ENCODE results near the gene GPRIN3. TPM values are rescaled to one million over a fixed set of nuclear protein-coding genes. Genes with fewer than 3 reads are reported as not detected.
A peak's percentile ranks its signal among the peaks of the same experiment; 100 is the strongest.

GPRIN3 gene
- total RNA-seq, 6 donors from 2014 or later, result 13.6 to 28.0 (median 20.6) TPM

GRCh38 chr4:89331686-89332544 lies 24.3 kb upstream of the GPRIN3 start:
- peak in 1 of 2 donors; percentile 75 for ATAC-seq (ENCODE audit: low FRiP score in 2 of 2)
- 60 to 62% methylated on average over 5 of the region's 5 CpGs for WGBS, 2 donors
- H3K27ac ChIP-seq, result peak overlapping the region in 3 of 4 donors; percentile 3 to 24 (median 4)

DNA sequence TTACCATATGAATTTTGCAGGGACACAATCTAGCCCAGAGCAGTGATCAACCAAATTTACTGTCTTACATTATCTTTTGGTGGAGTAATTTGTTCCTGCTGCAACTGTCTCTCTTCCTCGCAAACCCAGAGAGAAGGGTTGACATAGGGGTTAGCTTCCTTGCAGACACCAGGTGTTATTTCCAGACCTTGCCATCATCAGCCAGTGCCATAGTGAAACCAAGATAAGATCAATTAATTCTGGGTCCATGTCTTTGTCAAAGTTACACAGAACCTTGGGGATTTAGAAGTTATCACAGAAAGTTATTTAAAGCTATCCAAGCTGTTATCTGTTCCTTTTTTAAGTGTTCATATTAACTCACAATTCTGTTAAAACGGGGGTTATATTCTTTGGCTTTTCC lies 23.6 kb upstream of the GPRIN3 start:
- no peak for DNase-seq
- Histone ChIP-seq H3K27me3 (no peaks in the 10 kb centered on the region), H3K36me3 (no peaks in the 10 kb centered on the region), H3K27ac (peak overlapping the region in 1 of 4 donors; percentile 24), H3K4me1 (no peaks in the 10 kb centered on the region), H3K4me3 (no peak overlapping the region), H3K9me3 (no peaks in the 10 kb centered on the region)
- TF ChIP-seq, protein P1, sequence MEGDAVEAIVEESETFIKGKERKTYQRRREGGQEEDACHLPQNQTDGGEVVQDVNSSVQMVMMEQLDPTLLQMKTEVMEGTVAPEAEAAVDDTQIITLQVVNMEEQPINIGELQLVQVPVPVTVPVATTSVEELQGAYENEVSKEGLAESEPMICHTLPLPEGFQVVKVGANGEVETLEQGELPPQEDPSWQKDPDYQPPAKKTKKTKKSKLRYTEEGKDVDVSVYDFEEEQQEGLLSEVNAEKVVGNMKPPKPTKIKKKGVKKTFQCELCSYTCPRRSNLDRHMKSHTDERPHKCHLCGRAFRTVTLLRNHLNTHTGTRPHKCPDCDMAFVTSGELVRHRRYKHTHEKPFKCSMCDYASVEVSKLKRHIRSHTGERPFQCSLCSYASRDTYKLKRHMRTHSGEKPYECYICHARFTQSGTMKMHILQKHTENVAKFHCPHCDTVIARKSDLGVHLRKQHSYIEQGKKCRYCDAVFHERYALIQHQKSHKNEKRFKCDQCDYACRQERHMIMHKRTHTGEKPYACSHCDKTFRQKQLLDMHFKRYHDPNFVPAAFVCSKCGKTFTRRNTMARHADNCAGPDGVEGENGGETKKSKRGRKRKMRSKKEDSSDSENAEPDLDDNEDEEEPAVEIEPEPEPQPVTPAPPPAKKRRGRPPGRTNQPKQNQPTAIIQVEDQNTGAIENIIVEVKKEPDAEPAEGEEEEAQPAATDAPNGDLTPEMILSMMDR (IDR thresholded peaks at IDR 0.05), result no peak
- TF ChIP-seq POLR2AphosphoS5 (IDR thresholded peaks at IDR 0.05), result no peak
- 70 to 81% methylated on average over 2 of the region's 2 CpGs for WGBS, 2 donors
- no peak for ATAC-seq (ENCODE audit: low FRiP score in 2 of 2)

More at GRCh38 chr4:89331686-89332544, 24.3 kb upstream of the GPRIN3 start:
- H3K36me3 ChIP-seq, result no peaks in the 10 kb centered on the region
- DNase-seq, result no peak
- no peaks in the 10 kb centered on the region for H3K4me1 ChIP-seq
- TF ChIP-seq POLR2AphosphoS5 (IDR thresholded peaks at IDR 0.05) (no peak), EP300 (IDR thresholded peaks at IDR 0.05) (no peak), POLR2A (IDR thresholded peaks at IDR 0.05) (no peak)
- TF ChIP-seq, protein P1 (IDR thresholded peaks at IDR 0.05), result no peak
- H3K27me3 ChIP-seq, result no peaks in the 10 kb centered on the region
- H3K9me3 ChIP-seq, result no peaks in the 10 kb centered on the region
- H3K4me3 ChIP-seq, result no peak overlapping the region

DNA sequence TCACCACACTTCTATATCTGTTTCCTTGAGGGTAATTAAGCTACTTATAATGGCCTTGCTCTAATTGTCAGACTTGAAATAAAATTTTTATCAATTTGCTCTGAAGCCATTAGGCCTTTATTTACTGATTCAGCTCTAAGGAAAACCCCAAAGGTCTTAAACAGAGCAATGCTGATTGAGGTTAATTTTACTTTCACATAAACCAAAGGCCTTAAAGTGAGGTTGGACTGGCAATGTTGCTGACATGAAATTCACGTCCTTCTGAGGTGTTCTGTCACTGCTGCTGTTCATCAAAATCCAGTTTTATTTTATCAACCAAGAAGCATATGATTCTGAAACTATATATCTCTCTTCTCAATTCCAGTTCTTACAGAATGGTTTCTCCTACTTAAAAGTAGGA lies 21.7 kb upstream of the GPRIN3 start:
- TF ChIP-seq POLR2A (IDR thresholded peaks at IDR 0.05) (no peak), POLR2AphosphoS5 (IDR thresholded peaks at IDR 0.05) (no peak), EP300 (IDR thresholded peaks at IDR 0.05) (no peak)
- TF ChIP-seq, protein P1 (IDR thresholded peaks at IDR 0.05), result no peak
- DNase-seq (no peak), ATAC-seq (ENCODE audit: low FRiP score in 2 of 2) (no peak)
- no peaks in the 10 kb centered on the region for H3K4me1 ChIP-seq
- H3K36me3 ChIP-seq, result no peaks in the 10 kb centered on the region
- WGBS, 2 donors, result 84 to 87% methylated on average over 1 of the region's 1 CpG
- no peak overlapping the region for H3K4me3 ChIP-seq
- no peaks in the 10 kb centered on the region for H3K9me3 ChIP-seq
- no peaks in the 10 kb centered on the region for H3K27me3 ChIP-seq
- H3K27ac ChIP-seq, result no peak overlapping the region

- 33 to 34% methylated on average over 2 of the region's 2 CpGs for WGBS, 2 donors
- DNase-seq, result peak in 1 of 2 donors; percentile 32
- H3K27ac ChIP-seq, result no peak overlapping the region
- H3K9me3 ChIP-seq, result no peaks in the 10 kb centered on the region
- no peak overlapping the region for H3K4me3 ChIP-seq
- ATAC-seq (ENCODE audit: low FRiP score in 2 of 2), result peak; percentile 67 to 93
- no peaks in the 10 kb centered on the region for H3K36me3 ChIP-seq
- TF ChIP-seq EP300 (IDR thresholded peaks at IDR 0.05), result peak in 1 of 4 donors; percentile 7
- TF ChIP-seq, protein P1 (IDR thresholded peaks at IDR 0.05), result no peak
- no peaks in the 10 kb centered on the region for H3K4me1 ChIP-seq
- H3K27me3 ChIP-seq, result no peaks in the 10 kb centered on the region
These were observed 17.1 kb upstream of the GPRIN3 start for GRCh38 chr4:89324671-89325070.

DNA sequence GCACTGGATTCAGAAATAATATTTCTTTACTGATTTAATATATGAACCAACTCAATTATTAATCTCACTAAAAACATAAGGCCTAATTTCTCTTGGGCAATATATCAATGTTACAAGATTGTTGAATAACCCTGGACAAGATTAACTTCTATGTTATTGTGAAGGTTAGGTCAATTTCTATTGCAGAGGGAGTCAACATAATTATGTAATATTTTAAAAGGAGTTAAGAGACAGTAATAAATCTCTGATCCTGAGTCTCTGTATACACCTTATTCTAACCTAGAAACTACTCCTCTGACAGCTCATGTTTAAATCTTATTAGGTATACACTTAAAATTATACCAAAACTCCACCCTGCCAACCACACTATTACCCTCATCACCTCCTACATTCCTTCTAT lies 15.1 kb upstream of the GPRIN3 start:
- Histone ChIP-seq H3K36me3 (no peaks in the 10 kb centered on the region), H3K27ac (no peak overlapping the region), H3K4me3 (no peak overlapping the region), H3K27me3 (no peaks in the 10 kb centered on the region), H3K4me1 (peaks cover 0 to under 1% (median 0%) of the 10 kb centered on the region in 4 donors), H3K9me3 (no peaks in the 10 kb centered on the region)
- no peak for DNase-seq
- TF ChIP-seq, protein P1 (IDR thresholded peaks at IDR 0.05), result no peak
- TF ChIP-seq POLR2AphosphoS5 (IDR thresholded peaks at IDR 0.05) (no peak), POLR2A (IDR thresholded peaks at IDR 0.05) (no peak), EP300 (IDR thresholded peaks at IDR 0.05) (no peak)
- no peak for ATAC-seq (ENCODE audit: low FRiP score in 2 of 2)

Data from upper lobe of left lung (tissue), 6 donors.